ENCODE data around the gene AK1.

DNA sequence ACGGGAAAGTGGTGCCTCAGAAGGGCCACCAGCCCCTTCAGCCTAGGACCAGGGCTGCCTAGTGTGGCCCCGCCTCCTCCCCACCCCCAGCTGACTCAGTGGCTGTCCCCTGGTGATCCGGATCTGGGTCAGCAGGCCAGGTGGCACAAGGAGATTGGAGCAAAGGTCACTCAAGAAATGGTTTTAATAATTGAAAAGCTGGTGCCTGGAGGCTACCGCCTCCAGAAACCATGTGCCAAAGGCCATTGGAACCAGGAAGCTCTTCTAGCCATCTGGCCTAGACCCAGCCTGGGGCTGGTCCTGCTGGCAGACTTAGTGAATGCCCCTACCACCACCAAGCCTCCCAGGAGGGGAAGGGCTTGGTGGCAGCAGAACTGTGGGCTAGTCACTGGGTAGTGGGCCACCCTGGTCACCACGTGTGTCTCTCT is 37.9 kb upstream of the AK1 start:
- TF ChIP-seq ATF7 (IDR thresholded peaks at IDR 0.05) = no peak
- TF ChIP-seq CTCF (IDR thresholded peaks at IDR 0.05 in 2 of 3, conservative IDR thresholded peaks at IDR 0.05 in 1 of 3; ENCODE audit: insufficient read depth in 2 of 3, low read depth in 1 of 3, low read length in 3 of 3) = no peak
- no peak for TF ChIP-seq SMARCA5 (IDR thresholded peaks at IDR 0.05)
- no peak for TF ChIP-seq HDAC2 (IDR thresholded peaks at IDR 0.05)
- no peak for TF ChIP-seq NFE2 (IDR thresholded peaks at IDR 0.05; ENCODE audit: low read depth)
- no peak for TF ChIP-seq KLF10 (CRISPR knock-in tag; IDR thresholded peaks at IDR 0.05)
- TF ChIP-seq, protein P1, sequence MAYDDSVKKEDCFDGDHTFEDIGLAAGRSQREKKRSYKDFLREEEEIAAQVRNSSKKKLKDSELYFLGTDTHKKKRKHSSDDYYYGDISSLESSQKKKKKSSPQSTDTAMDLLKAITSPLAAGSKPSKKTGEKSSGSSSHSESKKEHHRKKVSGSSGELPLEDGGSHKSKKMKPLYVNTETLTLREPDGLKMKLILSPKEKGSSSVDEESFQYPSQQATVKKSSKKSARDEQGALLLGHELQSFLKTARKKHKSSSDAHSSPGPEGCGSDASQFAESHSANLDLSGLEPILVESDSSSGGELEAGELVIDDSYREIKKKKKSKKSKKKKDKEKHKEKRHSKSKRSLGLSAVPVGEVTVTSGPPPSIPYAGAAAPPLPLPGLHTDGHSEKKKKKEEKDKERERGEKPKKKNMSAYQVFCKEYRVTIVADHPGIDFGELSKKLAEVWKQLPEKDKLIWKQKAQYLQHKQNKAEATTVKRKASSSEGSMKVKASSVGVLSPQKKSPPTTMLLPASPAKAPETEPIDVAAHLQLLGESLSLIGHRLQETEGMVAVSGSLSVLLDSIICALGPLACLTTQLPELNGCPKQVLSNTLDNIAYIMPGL (CRISPR knock-in tag; IDR thresholded peaks at IDR 0.05) = no peak
- TF ChIP-seq PHTF2 (CRISPR knock-in tag; IDR thresholded peaks at IDR 0.05) = no peak
